ENCODE data around the gene WIPI1. TPM values are rescaled to one million over a fixed set of nuclear protein-coding genes. Genes with fewer than 3 reads are reported as not detected.
A peak's percentile ranks its signal among the peaks of the same experiment; 100 is the strongest.

The WIPI1 gene, protein sequence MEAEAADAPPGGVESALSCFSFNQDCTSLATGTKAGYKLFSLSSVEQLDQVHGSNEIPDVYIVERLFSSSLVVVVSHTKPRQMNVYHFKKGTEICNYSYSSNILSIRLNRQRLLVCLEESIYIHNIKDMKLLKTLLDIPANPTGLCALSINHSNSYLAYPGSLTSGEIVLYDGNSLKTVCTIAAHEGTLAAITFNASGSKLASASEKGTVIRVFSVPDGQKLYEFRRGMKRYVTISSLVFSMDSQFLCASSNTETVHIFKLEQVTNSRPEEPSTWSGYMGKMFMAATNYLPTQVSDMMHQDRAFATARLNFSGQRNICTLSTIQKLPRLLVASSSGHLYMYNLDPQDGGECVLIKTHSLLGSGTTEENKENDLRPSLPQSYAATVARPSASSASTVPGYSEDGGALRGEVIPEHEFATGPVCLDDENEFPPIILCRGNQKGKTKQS
- total RNA-seq (10 to 100 TPM; 26.8 to 38.3 TPM), polyA plus RNA-seq (ENCODE audit: insufficient read depth, low read depth, low replicate concordance) (25.4 TPM)
- long read RNA-seq, donor 1, partial matches to known transcripts: 0 of 7 reads
- long read RNA-seq, donor 1, other reads (novel, unspliced or antisense): 0 of 7 reads
- long read RNA-seq, donor 2, partial matches to known transcripts: 0 of 4 reads
- long read RNA-seq, donor 2, other reads (novel, unspliced or antisense): 0 of 4 reads

DNA sequence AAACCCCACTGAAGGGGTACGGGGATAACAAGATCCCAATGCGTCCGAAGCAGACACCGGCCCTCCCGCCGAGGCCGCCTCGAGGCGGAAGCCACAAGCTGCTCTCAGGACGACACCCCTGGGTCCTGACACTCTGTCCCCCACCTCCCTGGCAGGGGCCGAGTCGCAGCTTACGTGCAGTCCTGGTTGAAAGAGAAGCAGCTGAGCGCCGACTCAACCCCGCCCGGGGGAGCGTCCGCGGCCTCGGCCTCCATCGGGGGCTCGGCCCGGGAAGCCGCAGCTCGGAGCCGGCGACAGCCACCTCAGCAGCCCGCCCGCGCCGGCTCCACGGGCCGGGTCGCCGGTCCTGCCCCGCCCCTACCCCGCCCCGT lies at the start of gene WIPI1:
TSS of gene WIPI1 (minus strand) at position 329 of the 371 bp plus-strand sequence. CDS start at position 254, 75 bp downstream.
- Histone ChIP-seq H3K4me3 (peak within 1 kb of the TSS; percentile 75 to 85), H3K27me3 (no peaks in the 10 kb centered on the region), H3K4me1 (peaks cover 7% of the 10 kb centered on the region), H3K36me3 (ENCODE audit: low read depth, missing control alignments) (no peaks in the 10 kb centered on the region), H3K27ac (peak within 1 kb of the TSS; percentile 93 to 95), H3K9me3 (no peaks in the 10 kb centered on the region)
- DNase-seq: peak; percentile 36
- WGBS, 2 donors: 0 to 1% methylated on average over 7 to 31 of the region's 39 CpGs
- intact Hi-C loops (cut with DNase I; ENCODE audit: low total_unique reads): no loop called here
- TF ChIP-seq POLR2A (IDR thresholded peaks at IDR 0.05): no peak
- TF ChIP-seq, protein P1, sequence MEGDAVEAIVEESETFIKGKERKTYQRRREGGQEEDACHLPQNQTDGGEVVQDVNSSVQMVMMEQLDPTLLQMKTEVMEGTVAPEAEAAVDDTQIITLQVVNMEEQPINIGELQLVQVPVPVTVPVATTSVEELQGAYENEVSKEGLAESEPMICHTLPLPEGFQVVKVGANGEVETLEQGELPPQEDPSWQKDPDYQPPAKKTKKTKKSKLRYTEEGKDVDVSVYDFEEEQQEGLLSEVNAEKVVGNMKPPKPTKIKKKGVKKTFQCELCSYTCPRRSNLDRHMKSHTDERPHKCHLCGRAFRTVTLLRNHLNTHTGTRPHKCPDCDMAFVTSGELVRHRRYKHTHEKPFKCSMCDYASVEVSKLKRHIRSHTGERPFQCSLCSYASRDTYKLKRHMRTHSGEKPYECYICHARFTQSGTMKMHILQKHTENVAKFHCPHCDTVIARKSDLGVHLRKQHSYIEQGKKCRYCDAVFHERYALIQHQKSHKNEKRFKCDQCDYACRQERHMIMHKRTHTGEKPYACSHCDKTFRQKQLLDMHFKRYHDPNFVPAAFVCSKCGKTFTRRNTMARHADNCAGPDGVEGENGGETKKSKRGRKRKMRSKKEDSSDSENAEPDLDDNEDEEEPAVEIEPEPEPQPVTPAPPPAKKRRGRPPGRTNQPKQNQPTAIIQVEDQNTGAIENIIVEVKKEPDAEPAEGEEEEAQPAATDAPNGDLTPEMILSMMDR (IDR thresholded peaks at IDR 0.05): no peak

DNA sequence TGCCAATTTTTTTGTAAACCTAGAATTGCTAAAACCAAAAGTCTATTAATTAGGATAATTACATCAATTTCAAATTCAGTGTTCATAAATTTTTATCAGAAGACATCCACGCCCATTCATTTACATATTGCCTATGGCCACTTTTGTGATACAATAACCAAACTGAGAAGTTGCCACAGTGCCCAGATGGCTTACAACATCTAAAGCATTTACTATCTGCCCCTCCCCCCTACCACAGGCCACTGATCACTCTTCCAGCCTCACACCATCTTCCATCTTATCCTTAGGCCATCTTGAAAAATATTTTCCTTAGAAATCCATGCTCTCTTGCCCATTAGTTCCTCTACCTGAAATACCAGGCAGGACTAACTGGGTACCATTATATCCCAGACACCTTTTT lies 48.7 kb upstream of the WIPI1 start:
- intact Hi-C loops (cut with DNase I; ENCODE audit: low total_unique reads): no loop called here
- Histone ChIP-seq H3K27ac (no peak overlapping the region), H3K9me3 (no peaks in the 10 kb centered on the region), H3K27me3 (no peaks in the 10 kb centered on the region), H3K4me1 (peaks cover 23% of the 10 kb centered on the region), H3K36me3 (ENCODE audit: low read depth, missing control alignments) (no peaks in the 10 kb centered on the region), H3K4me3 (no peak overlapping the region)
- WGBS, 2 donors: 90 to 100% methylated on average over 1 of the region's 1 CpG
- TF ChIP-seq, protein P1 (IDR thresholded peaks at IDR 0.05): no peak
- no peak for TF ChIP-seq POLR2A (IDR thresholded peaks at IDR 0.05)
- DNase-seq: no peak

DNA sequence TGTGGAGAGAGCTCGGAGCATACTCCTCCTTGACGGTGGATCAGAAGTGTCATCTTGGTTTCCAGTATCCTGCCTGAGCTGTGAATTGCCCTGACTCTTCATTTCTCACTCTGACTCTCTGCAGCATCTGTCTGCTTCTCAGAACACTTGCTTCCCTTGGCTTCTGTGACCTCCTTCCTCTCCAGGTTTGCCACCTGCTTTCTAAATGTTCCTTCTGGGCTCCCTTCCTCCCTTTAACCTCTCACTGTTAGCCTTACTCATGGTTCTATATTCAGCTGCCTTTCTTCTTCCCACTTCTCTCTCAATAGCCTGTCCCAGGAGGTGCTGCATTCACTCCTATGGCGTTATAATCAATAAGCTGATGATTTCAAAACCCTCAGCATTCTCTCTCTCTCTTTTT lies 43.8 kb upstream of the WIPI1 start:
- H3K36me3 ChIP-seq (ENCODE audit: low read depth, missing control alignments): no peaks in the 10 kb centered on the region
- intact Hi-C loops (cut with DNase I; ENCODE audit: low total_unique reads): no loop called here
- TF ChIP-seq POLR2A (IDR thresholded peaks at IDR 0.05): no peak
- TF ChIP-seq, protein P1 (IDR thresholded peaks at IDR 0.05): no peak
- DNase-seq: no peak
- no peak overlapping the region for H3K4me3 ChIP-seq
- 84 to 88% methylated on average over 3 of the region's 3 CpGs for WGBS, 2 donors
- no peak overlapping the region for H3K27ac ChIP-seq
- peaks cover 19% of the 10 kb centered on the region for H3K4me1 ChIP-seq
- no peaks in the 10 kb centered on the region for H3K9me3 ChIP-seq
- H3K27me3 ChIP-seq: no peaks in the 10 kb centered on the region

DNA sequence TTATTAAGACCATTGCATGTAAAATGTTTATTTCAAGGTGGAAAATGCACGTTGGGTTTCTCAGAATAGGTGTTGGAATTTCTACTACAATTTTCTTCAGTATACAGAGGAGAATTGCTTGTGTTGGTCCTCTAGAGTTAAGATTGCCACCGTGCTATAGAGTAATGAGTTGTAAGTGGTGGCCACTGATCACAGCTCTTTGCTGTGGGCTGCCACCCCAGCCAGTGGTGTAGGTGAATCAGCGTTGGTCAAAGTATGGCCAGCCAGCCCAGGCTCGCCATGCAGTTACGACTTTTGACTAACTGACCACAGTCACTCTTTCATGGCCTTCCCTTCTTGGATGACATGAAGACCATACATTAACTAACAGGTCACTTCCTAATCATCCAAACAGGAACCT lies 42.3 kb upstream of the WIPI1 start:
- Histone ChIP-seq H3K4me3 (no peak overlapping the region), H3K9me3 (no peaks in the 10 kb centered on the region), H3K27ac (no peak overlapping the region), H3K27me3 (no peaks in the 10 kb centered on the region), H3K4me1 (peaks cover 21% of the 10 kb centered on the region), H3K36me3 (ENCODE audit: low read depth, missing control alignments) (no peaks in the 10 kb centered on the region)
- DNase-seq: no peak
- WGBS, 2 donors: 92 to 96% methylated on average over 5 of the region's 5 CpGs
- intact Hi-C loops (cut with DNase I; ENCODE audit: low total_unique reads): no loop called here
- TF ChIP-seq, protein P1 (IDR thresholded peaks at IDR 0.05): no peak
- TF ChIP-seq POLR2A (IDR thresholded peaks at IDR 0.05): no peak

All from testis (tissue), 5 donors.